SK-N-SH treated with all-trans-retinoic acid at 6 μM for 48 hours (cell line): ENCODE measurements around the gene AMOT.

Experiments used
- ATAC-seq: fragments of 200-7000 bp; cut with Tn5 transposase; 3 replicates; pipeline ENCODE4 v1.9.1; 2020; ENCODE audit warnings: mild to moderate bottlenecking, moderate library complexity
- ARNTL ChIP-seq: fragments of 450-650 bp; formaldehyde crosslinking; IDR thresholded peaks from 2 replicates; pipeline ENCODE4 v1.5.0; 2020; ENCODE audit warnings: low read depth, mild to moderate bottlenecking, moderate library complexity, borderline replicate concordance
- CREB5 ChIP-seq: fragments of 250-450 bp; sonication (Bioruptor Pico); IDR thresholded peaks from 2 replicates; pipeline ENCODE4 v1.5.1; 2020; ENCODE audit warnings: low read depth, mild to moderate bottlenecking, moderate library complexity
- CSDC2 ChIP-seq: fragments of 250-450 bp; sonication (Bioruptor Pico); IDR thresholded peaks from 2 replicates; pipeline ENCODE4 v1.5.0; 2020; ENCODE audit warnings: mild to moderate bottlenecking, moderate library complexity
- CSRNP3 ChIP-seq: fragments of 250-450 bp; sonication (Bioruptor Pico); IDR thresholded peaks from 2 replicates; pipeline ENCODE4 v1.5.1; 2021; ENCODE audit warnings: mild to moderate bottlenecking, moderate library complexity
- ESRRG ChIP-seq: fragments of 250-450 bp; sonication (Bioruptor Pico); IDR thresholded peaks from 2 replicates; pipeline ENCODE4 v1.6.1; 2021; ENCODE audit warnings: mild to moderate bottlenecking
- GLIS3 ChIP-seq: fragments of 250-450 bp; sonication (Bioruptor Pico); IDR thresholded peaks from 2 replicates; pipeline ENCODE4 v1.5.0; 2020; ENCODE audit warnings: mild to moderate bottlenecking, moderate library complexity
- ISL1 ChIP-seq: fragments of 250-450 bp; sonication (Bioruptor Pico); IDR thresholded peaks from 2 replicates; pipeline ENCODE4 v2.1.2; 2022; ENCODE audit warnings: mild to moderate bottlenecking, moderate library complexity
- OSR1 ChIP-seq: fragments of 250-450 bp; sonication (Bioruptor Pico); IDR thresholded peaks from 2 replicates; pipeline ENCODE4 v1.8.0; 2022; ENCODE audit warnings: moderate library complexity, mild to moderate bottlenecking, inconsistent platforms
- PATZ1 ChIP-seq: fragments of 250-450 bp; sonication (Bioruptor Pico); IDR thresholded peaks from 2 replicates; pipeline ENCODE4 v1.8.0; 2020; ENCODE audit warnings: mild to moderate bottlenecking, moderate library complexity, borderline replicate concordance
- POU6F1 ChIP-seq: fragments of 250-450 bp; sonication (Bioruptor Pico); IDR thresholded peaks from 2 replicates; pipeline ENCODE4 v1.8.0; 2021; ENCODE audit warnings: low read depth, mild to moderate bottlenecking, moderate library complexity, borderline replicate concordance
- SNAI2 ChIP-seq: fragments of 250-450 bp; sonication (Bioruptor Pico); IDR thresholded peaks from 2 replicates; pipeline ENCODE4 v1.5.0; 2020; ENCODE audit warnings: mild to moderate bottlenecking, moderate library complexity
- TCF4 ChIP-seq: fragments of 250-450 bp; sonication (Bioruptor Pico); IDR thresholded peaks from 2 replicates; pipeline ENCODE4 v1.8.0; 2021; ENCODE audit warnings: mild to moderate bottlenecking, moderate library complexity, borderline replicate concordance
- TOX ChIP-seq: fragments of 250-450 bp; sonication (Bioruptor Pico); IDR thresholded peaks from 2 replicates; pipeline ENCODE4 v1.8.0; 2021; ENCODE audit warnings: mild to moderate bottlenecking, moderate library complexity, borderline replicate concordance
- TSHZ2 ChIP-seq: fragments of 250-450 bp; sonication (Bioruptor Pico); IDR thresholded peaks from 2 replicates; pipeline ENCODE4 v1.5.0; 2020; ENCODE audit warnings: mild to moderate bottlenecking, moderate library complexity
- ZC3H10 ChIP-seq: fragments of 250-450 bp; sonication (Bioruptor Pico); IDR thresholded peaks from 2 replicates; pipeline ENCODE4 v1.5.1; 2021; ENCODE audit warnings: mild to moderate bottlenecking, moderate library complexity
- ZFP3 ChIP-seq: fragments of 250-450 bp; sonication (Bioruptor Pico); IDR thresholded peaks from 2 replicates; pipeline ENCODE4 v1.5.0; 2020; ENCODE audit warnings: mild to moderate bottlenecking, moderate library complexity
- ZFP30 ChIP-seq: fragments of 450-650 bp; formaldehyde crosslinking; IDR thresholded peaks from 2 replicates; pipeline ENCODE4 v1.5.0; 2022; ENCODE audit warnings: mild to moderate bottlenecking, moderate library complexity
- ZNF70 ChIP-seq: fragments of 450-650 bp; formaldehyde crosslinking; IDR thresholded peaks from 2 replicates; pipeline ENCODE4 v1.5.0; 2020; ENCODE audit warnings: mild to moderate bottlenecking, moderate library complexity
- ZNF8 ChIP-seq: fragments of 450-650 bp; formaldehyde crosslinking; IDR thresholded peaks from 2 replicates; pipeline ENCODE4 v1.5.0; 2020; ENCODE audit warnings: mild to moderate bottlenecking, moderate library complexity

The AMOT gene

GRCh38 chrX:112746812-112747595 lies 93.6 kb downstream of the AMOT start (continued):
- TF ChIP-seq PATZ1 (no peak), GLIS3 (no peak)

GRCh38 chrX:112738347-112739033 lies 102.1 kb downstream of the AMOT start:
- TF ChIP-seq ZC3H10 (no peak), ZNF70 (CRISPR knock-in tag) (no peak), ZFP3 (CRISPR knock-in tag) (no peak), OSR1 (CRISPR knock-in tag) (no peak)
- no peak for ATAC-seq

- no peak for ATAC-seq
- no peak for TF ChIP-seq TCF4 (CRISPR knock-in tag)
- no peak for TF ChIP-seq ZC3H10
- no peak for TF ChIP-seq ZFP3 (CRISPR knock-in tag)
- no peak for TF ChIP-seq POU6F1
- no peak for TF ChIP-seq CSRNP3 (CRISPR knock-in tag)
- no peak for TF ChIP-seq ZFP30 (CRISPR knock-in tag)
- no peak for TF ChIP-seq CREB5
- no peak for TF ChIP-seq PATZ1
- TF ChIP-seq TOX = no peak
- no peak for TF ChIP-seq ZNF8
- TF ChIP-seq ISL1 = no peak
- no peak for TF ChIP-seq TSHZ2 (CRISPR knock-in tag)
- TF ChIP-seq SNAI2 (CRISPR knock-in tag) = no peak
- no peak for TF ChIP-seq OSR1 (CRISPR knock-in tag)
- TF ChIP-seq CSDC2 (CRISPR knock-in tag) = no peak
- TF ChIP-seq ESRRG (CRISPR knock-in tag) = no peak
- no peak for TF ChIP-seq GLIS3
- TF ChIP-seq ARNTL = no peak
Measured at GRCh38 chrX:112736310-112736709, 104.3 kb downstream of the AMOT start.
